Vagina (tissue), 2 donors: Measurements from ENCODE around the gene ECHDC3. TPM values are rescaled to one million over a fixed set of nuclear protein-coding genes. Genes with fewer than 3 reads are reported as not detected.
A peak's percentile ranks its signal among the peaks of the same experiment; 100 is the strongest.

Source experiments
- DNase-seq, 2 donors: peaks; one replicate each; pipeline ENCODE4 v3.0.0-alpha.2; 2017; ENCODE audit errors: extremely low spot score in 2 of 2
- H3K27ac ChIP-seq: fragments of 200-600 bp; sonication (generic); one replicate; pipeline ENCODE4 v1.5.1; 2019
- H3K27me3 ChIP-seq: fragments of 200-600 bp; sonication (generic); one replicate; pipeline ENCODE4 v1.5.1; 2019
- H3K36me3 ChIP-seq, 2 donors: fragments of 200-600 bp; sonication (generic); one replicate each; pipeline ENCODE4 v1.5.1; 2017 to 2019
- H3K4me1 ChIP-seq: fragments of 200-600 bp; sonication (generic); one replicate; pipeline ENCODE4 v1.5.1; 2019
- H3K4me3 ChIP-seq, 2 donors: fragments of 200-600 bp; sonication (generic); 1 replicate in 1 of 2; 2 replicates in 1 of 2; pipeline ENCODE4 v1.5.1; 2016 to 2019
- H3K9me3 ChIP-seq: fragments of 200-600 bp; sonication (generic); one replicate; pipeline ENCODE4 v1.5.1; 2019
- CTCF ChIP-seq, 3 experiments: fragments of 450-650 bp in 2 of 3; fragments of 200-600 bp in 1 of 3; sonication (generic) in 1 of 3; IDR thresholded peaks; one replicate each; pipeline ENCODE4 v1.5.1; 2017 to 2019; ENCODE audit warnings: antibody characterized with exemption in 3 of 3, mild to moderate bottlenecking in 2 of 3, moderate library complexity in 2 of 3
- POLR2A ChIP-seq, 2 donors: fragments of 450-650 bp; IDR thresholded peaks; one replicate each; pipeline ENCODE4 v1.6.1; 2017; ENCODE audit warnings: antibody characterized with exemption in 2 of 2, mild to moderate bottlenecking in 2 of 2, moderate library complexity in 2 of 2
- POLR2AphosphoS5 ChIP-seq, 2 donors: sonication (generic); formaldehyde crosslinking; IDR thresholded peaks; one replicate each; pipeline ENCODE4 v1.9.0; 2017; ENCODE audit warnings: antibody characterized with exemption in 2 of 2, mild to moderate bottlenecking in 2 of 2, low read depth in 1 of 2; ENCODE audit not compliant: insufficient read depth in 1 of 2
- intact Hi-C: fragments of 100-400 bp; cut with DNase I; formaldehyde crosslinking; loops from one replicate; pipeline ENCODE4 v1.15.1; 2023
- total RNA-seq: library from RNA; depleted of rRNA; stranded (reverse); fragments of >200 nt; gene quantifications from one replicate; pipeline ENCODE4 v1.2.3, GENCODE V29; 2016

ECHDC3 gene
- total RNA-seq, result 44.2 TPM

DNA sequence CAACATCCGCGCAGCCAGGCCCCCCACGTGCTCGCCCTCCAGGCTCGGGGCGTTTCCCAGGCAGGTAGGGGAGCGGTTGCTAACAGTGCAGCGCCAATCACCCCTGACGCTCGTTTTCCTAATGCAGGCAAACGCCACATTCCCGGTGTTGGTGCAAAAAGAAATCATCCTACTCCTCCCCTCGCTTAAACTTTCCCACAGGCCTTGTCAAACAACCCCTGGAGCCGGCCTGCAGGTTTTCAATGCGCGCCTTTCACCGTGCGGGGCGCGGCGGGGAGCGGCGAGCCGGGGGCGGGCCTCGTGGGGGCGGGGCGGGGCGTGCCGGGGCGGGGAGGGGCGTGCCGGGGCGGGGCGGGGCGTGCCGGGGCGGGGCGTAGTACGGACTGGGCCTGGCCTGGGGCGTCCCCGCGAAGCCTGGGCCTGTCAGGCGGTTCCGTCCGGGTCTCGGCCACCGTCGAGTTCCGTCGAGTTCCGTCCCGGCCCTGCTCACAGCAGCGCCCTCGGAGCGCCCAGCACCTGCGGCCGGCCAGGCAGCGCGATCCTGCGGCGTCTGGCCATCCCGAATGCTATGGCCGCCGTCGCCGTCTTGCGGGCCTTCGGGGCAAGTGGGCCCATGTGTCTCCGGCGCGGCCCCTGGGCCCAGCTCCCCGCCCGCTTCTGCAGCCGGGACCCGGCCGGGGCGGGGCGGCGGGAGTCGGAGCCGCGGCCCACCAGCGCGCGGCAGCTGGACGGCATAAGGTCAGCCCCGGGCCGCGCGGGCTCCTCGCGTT is at the start of gene ECHDC3:
ECHDC3 (plus strand) TSS at position 374 of the 770 bp plus-strand sequence; CDS start at position 569, 195 bp downstream.
- peak within 1 kb of the TSS; percentile 53 to 77 for H3K4me3 ChIP-seq
- peak within 1 kb of the TSS; percentile 53 for H3K27ac ChIP-seq
- no peak for DNase-seq
- intact Hi-C loops, result loop anchor here (5.0 kb wide), 1 partner anchor 130 kb away; the partner anchor contains the start of gene USP6NL
- H3K4me1 ChIP-seq, result peaks cover 15% of the 10 kb centered on the region
- no peaks in the 10 kb centered on the region for H3K36me3 ChIP-seq
- TF ChIP-seq POLR2A (IDR thresholded peaks at IDR 0.05) (peak in 1 of 2 donors; percentile 25), CTCF (IDR thresholded peaks at IDR 0.05) (no peak), POLR2AphosphoS5 (IDR thresholded peaks at IDR 0.05; ENCODE audit: insufficient read depth in 1 of 2, low read depth in 1 of 2) (peak in 1 of 2 donors; percentile 50)
- H3K9me3 ChIP-seq, result no peaks in the 10 kb centered on the region
- no peaks in the 10 kb centered on the region for H3K27me3 ChIP-seq

GRCh38 chr10:11693376-11693775 is 48.8 kb upstream of the ECHDC3 start:
- H3K4me1 ChIP-seq, result no peaks in the 10 kb centered on the region
- H3K27ac ChIP-seq, result no peak overlapping the region
- TF ChIP-seq POLR2AphosphoS5 (IDR thresholded peaks at IDR 0.05; ENCODE audit: insufficient read depth in 1 of 2, low read depth in 1 of 2), result no peak
- no peak for TF ChIP-seq POLR2A (IDR thresholded peaks at IDR 0.05)
- TF ChIP-seq CTCF (IDR thresholded peaks at IDR 0.05), result no peak
- no peaks in the 10 kb centered on the region for H3K27me3 ChIP-seq
- no peak overlapping the region for H3K4me3 ChIP-seq
- no peaks in the 10 kb centered on the region for H3K9me3 ChIP-seq
- no peak for DNase-seq
- intact Hi-C loops, result no loop called here
- no peaks in the 10 kb centered on the region for H3K36me3 ChIP-seq

DNA sequence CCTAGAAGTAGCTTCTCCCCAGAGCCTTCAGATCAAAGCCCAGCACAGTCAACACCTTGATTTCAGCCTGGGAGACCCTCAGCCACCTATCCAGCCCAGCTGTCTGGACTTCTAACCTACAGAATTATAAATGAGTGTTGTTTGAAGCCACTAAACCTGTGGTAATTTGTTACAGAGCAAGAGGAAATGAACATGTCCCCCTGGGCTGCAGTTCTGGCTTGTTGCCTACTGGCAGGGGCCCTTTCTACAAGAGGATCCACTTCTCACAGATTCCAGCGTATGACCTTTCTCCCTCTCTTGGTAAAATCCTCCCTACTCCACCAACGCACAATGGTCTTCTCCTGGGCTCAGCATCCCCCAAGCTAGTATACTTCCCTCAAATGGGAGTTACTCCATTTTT is 46.4 kb upstream of the ECHDC3 start:
- DNase-seq, result no peak
- Histone ChIP-seq H3K4me3 (no peak overlapping the region), H3K9me3 (no peaks in the 10 kb centered on the region), H3K4me1 (no peaks in the 10 kb centered on the region), H3K36me3 (no peaks in the 10 kb centered on the region), H3K27me3 (no peaks in the 10 kb centered on the region), H3K27ac (no peak overlapping the region)
- intact Hi-C loops, result no loop called here
- TF ChIP-seq CTCF (IDR thresholded peaks at IDR 0.05) (no peak), POLR2AphosphoS5 (IDR thresholded peaks at IDR 0.05; ENCODE audit: insufficient read depth in 1 of 2, low read depth in 1 of 2) (no peak)

DNA sequence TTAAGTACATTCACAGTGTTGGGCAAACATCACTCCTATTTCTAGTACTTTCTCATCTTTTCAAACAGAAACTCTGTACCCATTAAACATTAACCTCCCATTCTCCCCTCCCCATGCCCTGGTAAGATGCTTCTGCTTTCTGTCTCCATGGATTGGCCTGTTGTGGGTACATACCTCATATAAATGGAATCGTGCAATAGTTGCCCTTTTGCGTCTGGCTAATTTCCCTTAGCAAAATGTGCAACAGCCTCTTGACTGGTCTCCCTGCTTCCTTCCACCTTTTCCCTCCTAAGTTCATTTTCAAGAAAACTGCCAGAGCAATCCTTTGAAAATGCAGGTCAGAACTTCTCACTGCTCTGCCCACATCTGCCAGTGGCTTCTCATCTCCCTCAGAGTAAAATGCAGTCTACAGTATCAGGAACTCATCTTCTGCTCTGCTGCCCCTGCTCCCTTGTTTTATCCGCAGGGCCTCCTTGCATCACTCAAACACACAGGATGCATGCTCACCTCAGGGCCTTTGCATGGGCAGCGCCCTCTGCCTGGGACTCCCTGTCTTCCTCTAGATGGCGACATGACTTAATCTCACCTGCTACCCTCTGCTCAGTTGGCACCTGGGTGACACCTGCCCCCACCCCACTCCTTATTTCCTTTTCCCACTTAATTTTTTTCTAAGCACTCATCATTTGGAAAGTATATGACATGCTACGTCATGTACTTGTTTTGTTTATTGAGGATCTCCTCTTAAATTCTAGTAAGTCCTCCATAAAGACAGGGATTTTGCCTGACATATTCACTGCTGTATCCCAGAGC is 44.3 kb upstream of the ECHDC3 start:
- intact Hi-C loops, result no loop called here

More for the DNA sequence above, 44.3 kb upstream of the ECHDC3 start:
- no peak for TF ChIP-seq CTCF (IDR thresholded peaks at IDR 0.05)
- no peak for TF ChIP-seq POLR2AphosphoS5 (IDR thresholded peaks at IDR 0.05; ENCODE audit: insufficient read depth in 1 of 2, low read depth in 1 of 2)
- TF ChIP-seq POLR2A (IDR thresholded peaks at IDR 0.05), result no peak
- DNase-seq, result no peak
- Histone ChIP-seq H3K36me3 (no peaks in the 10 kb centered on the region), H3K4me1 (no peaks in the 10 kb centered on the region), H3K9me3 (no peaks in the 10 kb centered on the region), H3K27ac (no peak overlapping the region), H3K4me3 (no peak overlapping the region), H3K27me3 (no peaks in the 10 kb centered on the region)
